ENCODE measurements around the gene ADAMTS10.
"Not testable (repeated sequence)": the region's sequence is repeated elsewhere in the genome, so short reads cannot be mapped to it uniquely, and the experiment has no call there.

ADAMTS10 gene

GRCh38 chr19:8610041-8610935, at the start of gene ADAMTS10:
Gene ADAMTS10 (minus strand): TSS chr19:8610715. CDS start chr19:8605710, 5,005 bp downstream.
- DNase-seq (ENCODE audit: low read depth in 2 of 2) = no peak

- DNase-seq (ENCODE audit: low read depth in 2 of 2) = no peak
These were observed 49.4 kb upstream of the ADAMTS10 start for GRCh38 chr19:8659905-8660304.

GRCh38 chr19:8657869-8658268, 47.4 kb upstream of the ADAMTS10 start:
- no peak for DNase-seq (ENCODE audit: low read depth in 2 of 2)

GRCh38 chr19:8655340-8655709, 44.8 kb upstream of the ADAMTS10 start:
- no peak for DNase-seq (ENCODE audit: low read depth in 2 of 2)

GRCh38 chr19:8654591-8655339, 44.2 kb upstream of the ADAMTS10 start:
- no peak for DNase-seq (ENCODE audit: low read depth in 2 of 2)

- DNase-seq (ENCODE audit: low read depth in 2 of 2) = no peak
These were observed 37.7 kb upstream of the ADAMTS10 start for GRCh38 chr19:8648240-8648639.

- no peak for DNase-seq (ENCODE audit: low read depth in 2 of 2)
These were observed 33.5 kb upstream of the ADAMTS10 start for GRCh38 chr19:8643860-8644653.

- DNase-seq (ENCODE audit: low read depth in 2 of 2) = no peak
These were observed 32.0 kb upstream of the ADAMTS10 start for GRCh38 chr19:8642561-8642960.

- peak in 1 of 2 experiments; percentile 15 for DNase-seq (ENCODE audit: low read depth in 2 of 2)
These were observed 31.5 kb upstream of the ADAMTS10 start for GRCh38 chr19:8641908-8642547.

- DNase-seq (ENCODE audit: low read depth in 2 of 2) = no peak
These were observed 30.8 kb upstream of the ADAMTS10 start for GRCh38 chr19:8641221-8641907.

GRCh38 chr19:8640402-8641004, 30.0 kb upstream of the ADAMTS10 start:
- no peak for DNase-seq (ENCODE audit: low read depth in 2 of 2)

GRCh38 chr19:8639821-8640401, 29.4 kb upstream of the ADAMTS10 start:
- no peak for DNase-seq (ENCODE audit: low read depth in 2 of 2)

- peak in 1 of 2 experiments; percentile 7 for DNase-seq (ENCODE audit: low read depth in 2 of 2)
These were observed 27.6 kb upstream of the ADAMTS10 start for GRCh38 chr19:8638078-8638619.

GRCh38 chr19:8637070-8637469, 26.6 kb upstream of the ADAMTS10 start:
- DNase-seq (ENCODE audit: low read depth in 2 of 2) = not testable (repeated sequence)

- DNase-seq (ENCODE audit: low read depth in 2 of 2) = no peak
These were observed 24.9 kb upstream of the ADAMTS10 start for GRCh38 chr19:8635422-8635821.

- DNase-seq (ENCODE audit: low read depth in 2 of 2) = no peak
These were observed 20.9 kb upstream of the ADAMTS10 start for GRCh38 chr19:8631425-8631819.

- DNase-seq (ENCODE audit: low read depth in 2 of 2) = no peak
These were observed 20.4 kb upstream of the ADAMTS10 start for GRCh38 chr19:8630796-8631424.

GRCh38 chr19:8629996-8630683, 19.6 kb upstream of the ADAMTS10 start, which contains the start of gene NFILZ:
Gene NFILZ (plus strand): TSS chr19:8630633. CDS start chr19:8676766, 46,133 bp downstream.
- no peak for DNase-seq (ENCODE audit: low read depth in 2 of 2)

- no peak for DNase-seq (ENCODE audit: low read depth in 2 of 2)
These were observed 18.7 kb upstream of the ADAMTS10 start for GRCh38 chr19:8629184-8629583.

All from fibroblast of skin of left biceps (primary cell).